Esophagus (tissue), 2 donors: ENCODE measurements around the gene TBC1D2. TPM values are rescaled to one million over a fixed set of nuclear protein-coding genes. Genes with fewer than 3 reads are reported as not detected.
"Not testable (repeated sequence)": the region's sequence is repeated elsewhere in the genome, so short reads cannot be mapped to it uniquely, and the experiment has no call there.

Source experiments
- H3K27ac ChIP-seq, 2 donors: one replicate each; pipeline ENCODE4 v1.5.1; 2013; ENCODE audit warnings: low read depth in 2 of 2, mild to moderate bottlenecking in 2 of 2, inconsistent platforms in 1 of 2, low read length in 1 of 2, moderate library complexity in 1 of 2
- H3K27me3 ChIP-seq, 2 donors: one replicate each; pipeline ENCODE4 v1.6.1; 2013; ENCODE audit warnings: low read length in 2 of 2, control low read depth in 1 of 2, mild to moderate bottlenecking in 1 of 2; ENCODE audit not compliant: insufficient read depth in 2 of 2, control insufficient read depth in 1 of 2
- H3K36me3 ChIP-seq, 2 donors: one replicate each; pipeline ENCODE4 v1.6.1; 2013; ENCODE audit warnings: low read length in 1 of 2; ENCODE audit not compliant: control insufficient read depth in 2 of 2, insufficient read depth in 2 of 2
- H3K4me1 ChIP-seq, 2 donors: one replicate each; pipeline ENCODE4 v1.6.1; 2013; ENCODE audit warnings: low read length in 1 of 2; ENCODE audit not compliant: control insufficient read depth in 2 of 2, insufficient read depth in 2 of 2
- H3K4me3 ChIP-seq, 2 donors: one replicate each; pipeline ENCODE4 v1.5.1; 2013; ENCODE audit warnings: low read length in 2 of 2, mild to moderate bottlenecking in 2 of 2, low read depth in 1 of 2, moderate library complexity in 1 of 2
- H3K9me3 ChIP-seq, 2 donors: one replicate each; pipeline ENCODE4 v1.6.1; 2013; ENCODE audit warnings: mild to moderate bottlenecking in 2 of 2, low read depth in 1 of 2, low read length in 1 of 2, moderate library complexity in 1 of 2; ENCODE audit not compliant: control insufficient read depth in 2 of 2, insufficient read depth in 1 of 2
- WGBS, 2 donors: extraction: QIAGEN DNeasy Blood & Tissue Kit; methylation state at CpG; one replicate each; pipeline ENCODE4 v1.1.7; 2013; 5-methylcytosine and 5-hydroxymethylcytosine counted together
- polyA plus RNA-seq, 2 donors: library from polyadenylated mRNA; stranded (reverse); fragments of 200-250 nt; gene quantifications; one replicate each; pipeline ENCODE4 v1.2.3, GENCODE V29; 2013
- donor health status: healthy with polysubstance abuse.
- donor health status: Bipolar disorder and iron deficiency.

TBC1D2 gene
- polyA plus RNA-seq, 2 donors = 16.2 to 33.9 TPM

- Histone ChIP-seq H3K9me3 (no peaks in the 10 kb centered on the region), H3K36me3 (no peaks in the 10 kb centered on the region), H3K27me3 (no peaks in the 10 kb centered on the region), H3K27ac (no peak overlapping the region), H3K4me1 (no peaks in the 10 kb centered on the region), H3K4me3 (no peak overlapping the region)
- WGBS, 2 donors = 73 to 76% methylated on average over 10 of the region's 10 CpGs
Observed at GRCh38 chr9:98276907-98277469, 21.5 kb upstream of the TBC1D2 start.

GRCh38 chr9:98275159-98275558 is 19.7 kb upstream of the TBC1D2 start:
- WGBS, 2 donors = 93 to 94% methylated on average over 2 of the region's 2 CpGs
- Histone ChIP-seq H3K27ac (no peak overlapping the region), H3K27me3 (no peaks in the 10 kb centered on the region), H3K4me1 (no peaks in the 10 kb centered on the region), H3K36me3 (no peaks in the 10 kb centered on the region), H3K4me3 (no peak overlapping the region), H3K9me3 (no peaks in the 10 kb centered on the region)

- whole genome bisulfite sequencing, 2 donors = 74 to 83% methylated on average over 3 of the region's 3 CpGs
- Histone ChIP-seq H3K9me3 (no peaks in the 10 kb centered on the region), H3K27me3 (no peaks in the 10 kb centered on the region), H3K4me1 (no peaks in the 10 kb centered on the region), H3K27ac (no peak overlapping the region), H3K36me3 (no peaks in the 10 kb centered on the region), H3K4me3 (no peak overlapping the region)
Observed at GRCh38 chr9:98272083-98272482, 16.6 kb upstream of the TBC1D2 start.

- H3K27ac ChIP-seq = no peak overlapping the region
- no peaks in the 10 kb centered on the region for H3K9me3 ChIP-seq
- no peak overlapping the region for H3K4me3 ChIP-seq
- H3K4me1 ChIP-seq = no peaks in the 10 kb centered on the region
- no peaks in the 10 kb centered on the region for H3K27me3 ChIP-seq
- no peaks in the 10 kb centered on the region for H3K36me3 ChIP-seq
- 39 to 48% methylated on average over 3 of the region's 3 CpGs for WGBS, 2 donors
Observed at GRCh38 chr9:98271479-98271878, 16.0 kb upstream of the TBC1D2 start.

- H3K4me1 ChIP-seq, H3K27ac ChIP-seq, H3K9me3 ChIP-seq, H3K4me3 ChIP-seq, H3K36me3 ChIP-seq, H3K27me3 ChIP-seq: not testable (repeated sequence)
- 64 to 73% methylated on average over 10 to 11 of the region's 11 CpGs for WGBS, 2 donors
Observed at GRCh38 chr9:98270284-98270683, 14.8 kb upstream of the TBC1D2 start.

- H3K27me3 ChIP-seq, H3K4me3 ChIP-seq, H3K27ac ChIP-seq, H3K9me3 ChIP-seq, H3K4me1 ChIP-seq, H3K36me3 ChIP-seq: not testable (repeated sequence)
- 65 to 71% methylated on average over 10 of the region's 10 CpGs for WGBS, 2 donors
Observed at GRCh38 chr9:98269652-98270051, 14.2 kb upstream of the TBC1D2 start.

- H3K27ac ChIP-seq, H3K4me1 ChIP-seq, H3K9me3 ChIP-seq, H3K4me3 ChIP-seq, H3K27me3 ChIP-seq, H3K36me3 ChIP-seq: not testable (repeated sequence)
- WGBS, 2 donors = 86% methylated on average over 8 of the region's 8 CpGs
Observed at GRCh38 chr9:98267556-98267955, 12.1 kb upstream of the TBC1D2 start.

- Histone ChIP-seq H3K27ac (no peak overlapping the region), H3K4me3 (no peak overlapping the region), H3K36me3 (no peaks in the 10 kb centered on the region), H3K9me3 (no peaks in the 10 kb centered on the region), H3K27me3 (no peaks in the 10 kb centered on the region), H3K4me1 (no peaks in the 10 kb centered on the region)
- WGBS, 2 donors = 77 to 78% methylated on average over 2 of the region's 2 CpGs
Observed at GRCh38 chr9:98264516-98264915, 9.1 kb upstream of the TBC1D2 start.

- 30% methylated on average over 8 of the region's 8 CpGs for WGBS, 2 donors
- no peaks in the 10 kb centered on the region for H3K9me3 ChIP-seq
- H3K27ac ChIP-seq = no peak overlapping the region
- no peaks in the 10 kb centered on the region for H3K36me3 ChIP-seq
- H3K4me1 ChIP-seq = no peaks in the 10 kb centered on the region
- no peak overlapping the region for H3K4me3 ChIP-seq
- no peaks in the 10 kb centered on the region for H3K27me3 ChIP-seq
Observed at GRCh38 chr9:98263482-98264357, 8.3 kb upstream of the TBC1D2 start.

- H3K36me3 ChIP-seq = no peaks in the 10 kb centered on the region
- H3K9me3 ChIP-seq = no peaks in the 10 kb centered on the region
- no peaks in the 10 kb centered on the region for H3K4me1 ChIP-seq
- no peak overlapping the region for H3K4me3 ChIP-seq
- H3K27me3 ChIP-seq = no peaks in the 10 kb centered on the region
- 57 to 60% methylated on average over 1 of the region's 1 CpG for WGBS, 2 donors
- no peak overlapping the region for H3K27ac ChIP-seq
Observed at GRCh38 chr9:98263080-98263479, 7.6 kb upstream of the TBC1D2 start.
